GM19099 (cell line): Measurements from ENCODE around the gene OR12D1.

Source experiments
- POLR2A ChIP-seq: IDR thresholded peaks from 3 replicates; pipeline ENCODE4 v1.6.1; 2011; ENCODE audit warnings: low read depth; ENCODE audit not compliant: insufficient read length; ENCODE audit errors: extremely low read depth

The OR12D1 gene

GRCh38 chr6:29451471-29452193 lies 36.9 kb downstream of the OR12D1 start:
- no peak for TF ChIP-seq POLR2A

- TF ChIP-seq POLR2A, result no peak
Observed at GRCh38 chr6:29456971-29457370, 42.2 kb downstream of the OR12D1 start, which contains the start of the genes OR11A1 and OR2H1. Gene OR11A1, minus strand, starts transcription at chr6:29457071. Its CDS starts 29,430 bp downstream, at chr6:29427641. Gene OR2H1, plus strand, starts transcription at chr6:29457155. Its CDS starts 4,615 bp downstream, at chr6:29461770.

- TF ChIP-seq POLR2A, result no peak
Observed at GRCh38 chr6:29461021-29461814, 46.5 kb downstream of the OR12D1 start.

GRCh38 chr6:29462022-29462421 lies 47.3 kb downstream of the OR12D1 start:
- no peak for TF ChIP-seq POLR2A

GRCh38 chr6:29465279-29465678 lies 50.6 kb downstream of the OR12D1 start:
- no peak for TF ChIP-seq POLR2A

- no peak for TF ChIP-seq POLR2A
Observed at GRCh38 chr6:29465801-29466200, 51.1 kb downstream of the OR12D1 start.

GRCh38 chr6:29466241-29466640 lies 51.5 kb downstream of the OR12D1 start:
- no peak for TF ChIP-seq POLR2A
